Fibroblast of the conjunctiva (primary cell): ENCODE data around the gene ZNF668.
"Not testable (repeated sequence)": the region's sequence is repeated elsewhere in the genome, so short reads cannot be mapped to it uniquely, and the experiment has no call there.

Experiments used
- DNase-seq: peaks from one replicate; pipeline ENCODE4 v3.0.0-alpha.2; 2010; ENCODE audit warnings: low read depth

The ZNF668 gene

DNA sequence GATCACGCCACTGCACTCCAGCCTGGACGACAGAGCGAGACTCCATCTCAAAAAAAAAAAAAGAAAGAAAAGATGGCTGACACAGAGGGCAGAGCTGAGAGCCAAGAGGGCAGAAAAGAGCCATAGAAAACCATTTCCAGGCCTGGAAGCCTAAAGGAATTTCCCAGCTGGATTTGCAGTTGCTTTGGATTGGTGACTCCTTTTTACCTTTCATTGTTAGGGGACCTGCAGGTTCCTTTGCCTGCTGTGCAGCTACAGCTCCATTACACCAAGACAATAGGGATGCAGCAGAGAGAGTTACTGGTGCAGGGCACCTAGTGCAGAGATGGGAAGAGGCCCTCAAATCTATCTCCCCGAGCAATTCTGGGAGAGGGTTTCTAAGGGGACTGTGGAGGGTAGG lies 18.4 kb downstream of the ZNF668 start:
- DNase-seq = no peak

DNA sequence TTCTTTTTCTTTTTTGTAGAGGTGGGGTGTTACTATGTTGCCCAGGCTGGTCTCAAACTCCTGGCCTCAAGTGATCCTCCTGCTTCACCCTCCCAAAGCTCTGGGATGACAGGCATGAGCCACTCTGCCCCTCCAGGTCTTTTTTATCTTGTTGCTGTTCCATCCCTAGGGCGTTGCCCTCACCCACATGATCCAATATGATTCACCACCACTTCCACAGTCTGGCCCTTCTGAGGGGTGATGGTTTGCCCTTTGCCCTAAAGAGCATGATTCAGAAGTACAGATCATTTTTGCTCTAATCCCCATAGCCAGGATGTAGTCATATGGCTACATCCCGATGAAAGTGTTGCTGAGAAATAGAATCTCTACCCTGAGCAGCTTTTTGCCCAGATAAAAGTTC lies 21.9 kb downstream of the ZNF668 start:
- peak; percentile 93 for DNase-seq

DNA sequence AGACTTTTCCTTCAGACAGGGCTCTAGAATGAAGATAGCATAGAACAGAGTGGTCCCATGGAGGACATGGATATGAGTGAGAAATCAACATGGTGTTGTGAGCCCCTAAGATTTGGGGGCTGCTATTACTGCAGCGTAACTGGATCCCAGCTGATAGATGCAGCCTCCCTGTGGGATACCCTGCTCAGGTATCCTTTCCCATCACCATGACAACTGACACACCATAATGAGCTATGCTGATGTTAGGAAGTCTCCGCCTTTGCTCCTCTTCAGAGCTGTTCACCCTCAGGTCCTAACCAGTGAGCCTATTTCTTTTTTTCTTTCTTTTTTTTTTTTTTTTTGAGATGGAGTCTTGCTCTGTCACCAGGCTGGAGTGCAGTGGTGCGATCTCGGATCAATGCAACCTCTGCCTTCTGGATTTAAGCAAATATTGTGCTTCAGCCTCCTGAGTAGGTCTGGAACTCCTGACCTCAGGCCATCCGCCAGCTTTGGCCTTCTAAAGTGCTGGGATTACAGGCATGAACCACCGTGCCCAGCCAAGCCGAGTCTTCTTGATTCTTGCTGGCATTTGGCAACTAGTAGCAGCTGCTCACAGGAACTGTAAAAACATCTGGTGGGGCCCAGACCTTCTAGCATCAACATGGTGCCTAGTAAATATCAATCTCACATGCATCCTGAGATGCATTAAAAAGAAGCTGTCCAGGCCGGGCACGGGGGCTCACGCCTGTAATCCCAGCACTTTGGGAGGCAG lies 23.6 kb downstream of the ZNF668 start:
- DNase-seq = no peak

DNA sequence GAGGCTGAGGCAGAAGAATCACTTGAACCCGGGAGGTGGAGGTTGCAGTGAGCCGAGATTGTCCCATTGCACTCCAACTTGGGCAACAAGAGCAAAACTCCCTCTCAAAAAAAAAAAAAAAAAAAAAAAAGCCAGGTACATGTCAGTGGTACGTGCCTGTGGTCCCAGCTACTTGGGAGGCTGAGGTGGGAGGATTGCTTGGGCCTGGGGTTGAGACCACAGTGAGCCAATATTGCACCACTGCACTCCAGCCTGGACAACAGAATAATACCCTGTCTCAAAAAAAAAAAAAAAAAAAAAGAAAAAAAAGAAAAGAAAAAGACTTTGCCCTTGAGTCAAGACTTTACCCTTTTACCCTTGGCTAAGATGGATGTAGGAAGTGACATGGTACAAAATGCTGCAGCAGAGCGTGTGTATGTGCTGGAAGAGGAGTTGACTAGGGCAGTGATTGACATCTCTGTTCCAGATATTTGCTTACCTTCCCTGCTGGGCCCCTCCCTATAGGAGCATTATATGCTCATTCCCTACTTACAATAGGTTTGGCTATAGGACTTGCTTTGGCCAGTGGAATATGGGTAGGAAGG lies 30.1 kb downstream of the ZNF668 start:
- DNase-seq = no peak

GRCh38 chr16:31043352-31043751 lies 30.7 kb downstream of the ZNF668 start:
- no peak for DNase-seq

DNA sequence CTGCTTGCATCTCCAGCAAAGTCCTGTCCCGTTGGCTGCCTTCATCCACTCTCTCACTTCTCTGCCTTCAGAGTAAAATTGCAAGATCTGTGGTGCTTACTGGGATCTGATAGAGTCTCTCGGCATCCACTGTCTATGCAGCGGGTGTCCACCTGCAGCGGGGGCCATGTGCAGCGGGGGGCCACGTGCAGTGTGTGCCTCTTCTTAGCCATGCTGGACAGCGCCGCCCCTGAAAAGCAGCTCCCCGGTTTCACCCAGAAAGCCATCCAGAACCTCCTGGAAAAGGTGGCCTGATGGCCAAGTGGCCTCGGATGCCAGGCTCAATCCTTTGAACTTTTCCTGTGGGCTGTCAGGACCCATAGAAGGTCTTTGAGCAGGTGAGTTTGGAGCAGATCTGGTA lies 31.2 kb downstream of the ZNF668 start:
- no peak for DNase-seq

GRCh38 chr16:31038993-31039392 lies 35.0 kb downstream of the ZNF668 start:
- DNase-seq = no peak

DNA sequence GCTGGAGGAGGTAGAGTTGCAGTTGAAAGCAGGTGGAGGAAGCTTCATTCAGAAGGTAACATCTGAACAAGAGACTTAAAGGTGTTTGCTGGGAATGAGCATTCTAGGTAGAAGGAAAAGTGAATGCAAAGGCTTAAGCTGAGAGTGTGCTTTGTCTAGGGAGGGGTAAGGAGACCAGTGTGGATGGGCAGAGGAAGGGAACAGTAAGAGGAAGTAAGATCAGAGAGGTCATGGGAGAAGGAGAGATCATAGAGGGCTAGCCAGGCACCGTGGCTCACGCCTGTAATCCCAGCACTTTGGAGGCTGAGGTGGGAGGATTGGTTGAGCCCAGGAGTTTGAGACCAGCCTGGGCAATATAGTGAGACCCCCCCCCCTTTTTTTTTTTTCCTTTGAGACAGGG lies 37.3 kb downstream of the ZNF668 start:
- DNase-seq = no peak

GRCh38 chr16:31033709-31034492 lies 40.1 kb downstream of the ZNF668 start:
- peak; percentile 64 for DNase-seq

DNA sequence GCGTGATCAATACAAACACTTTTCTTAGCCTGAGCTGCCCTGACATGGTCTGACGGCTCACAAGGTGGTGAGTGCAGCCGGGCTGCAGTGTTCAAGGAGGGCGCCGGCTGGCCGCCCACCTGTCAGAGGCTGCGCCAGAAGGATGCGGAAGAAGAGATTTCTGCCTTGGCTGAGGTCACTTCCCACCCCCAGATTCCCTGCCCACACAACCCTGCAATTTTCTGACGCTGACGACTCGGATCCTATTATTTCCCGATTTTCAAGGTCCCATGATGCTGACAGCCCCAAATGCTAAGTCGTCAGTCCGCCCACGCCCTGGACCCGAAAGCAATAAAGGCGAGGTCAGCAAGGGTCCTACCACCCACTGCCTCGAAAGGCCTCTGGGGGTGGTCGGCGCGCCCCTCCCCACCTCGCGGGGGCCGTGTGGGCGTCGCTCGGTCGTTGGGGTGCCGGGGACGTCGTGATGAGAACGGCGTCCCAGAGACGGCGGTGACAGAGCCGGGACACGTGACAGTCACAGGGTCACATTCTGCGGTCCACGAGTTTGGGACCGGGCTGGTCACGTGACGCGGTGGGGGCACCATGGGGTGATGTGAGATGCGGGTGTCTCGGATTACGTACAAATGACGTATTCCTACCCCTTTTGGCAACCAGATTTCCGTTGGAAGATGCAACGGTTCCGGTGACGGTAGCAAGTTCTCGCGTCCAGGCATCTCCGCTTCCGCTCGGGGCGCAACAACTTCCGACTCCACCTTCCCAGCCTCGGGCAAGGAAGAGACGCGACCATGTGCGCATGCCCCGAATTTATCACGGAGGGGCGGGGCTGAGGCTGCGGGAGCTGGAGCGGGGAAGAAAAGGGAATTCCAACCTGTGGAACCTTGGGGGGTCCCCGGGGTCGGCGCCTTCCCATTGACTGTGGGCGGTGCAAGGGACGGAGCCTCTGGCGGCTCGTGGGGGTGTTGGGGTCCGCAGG lies 41.0 kb downstream of the ZNF668 start, which contains the start of gene STX4:
STX4 (plus strand) TSS at position 823 of the 973 bp plus-strand sequence. CDS start 248 bp downstream, outside the sequence.
- peak; percentile 95 for DNase-seq

- no peak for DNase-seq
Observed at GRCh38 chr16:31031276-31031675, 42.8 kb downstream of the ZNF668 start.

- DNase-seq = no peak
Observed at GRCh38 chr16:31029272-31029671, 44.8 kb downstream of the ZNF668 start.

DNA sequence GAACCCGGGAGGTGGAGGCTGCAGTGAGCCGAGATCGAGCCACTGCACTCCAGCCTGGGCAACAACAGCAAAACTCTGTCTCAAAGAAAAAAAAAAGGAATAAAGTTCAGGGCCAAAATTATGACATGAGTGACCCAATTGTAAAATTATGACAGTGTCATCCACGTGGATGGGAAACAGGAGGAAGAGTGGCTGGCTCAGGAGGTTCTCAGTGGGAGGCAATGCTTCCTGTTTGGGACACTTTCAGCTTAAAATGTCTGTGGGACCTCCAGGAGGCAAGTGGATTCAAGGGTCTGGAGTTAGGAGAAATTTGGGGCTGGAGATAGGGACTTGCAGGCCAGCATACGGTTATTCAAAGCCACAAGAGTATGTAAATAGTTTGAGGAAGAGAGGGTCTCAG lies 48.7 kb downstream of the ZNF668 start:
- no peak for DNase-seq

DNA sequence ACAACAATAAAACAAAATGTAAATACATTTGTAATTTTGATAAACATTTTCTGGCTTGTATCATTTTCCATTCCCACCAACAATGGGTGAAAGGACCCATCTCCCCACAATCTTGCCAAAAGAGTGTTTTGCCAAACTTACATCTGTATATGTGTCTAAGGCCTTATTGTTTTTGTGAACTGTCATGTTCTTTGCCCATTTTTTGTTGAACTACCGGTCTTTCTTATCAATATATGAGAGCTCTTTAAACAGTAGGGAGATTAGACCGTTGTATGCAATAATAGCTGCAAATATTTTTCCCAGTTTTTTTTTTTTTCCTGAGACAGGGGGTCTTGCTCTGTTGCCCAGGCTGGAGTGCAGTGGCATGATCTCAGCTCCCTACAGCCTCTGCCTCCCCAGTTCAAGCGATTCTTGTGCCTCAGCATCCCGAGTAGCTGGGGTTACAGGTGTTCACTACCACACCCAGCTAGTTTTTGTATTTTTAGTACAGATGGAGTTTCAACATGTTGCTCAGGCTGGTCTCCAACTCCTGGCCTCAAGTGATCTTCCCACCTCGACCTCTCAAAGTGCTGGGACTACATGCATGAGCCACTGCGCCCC lies 50.3 kb downstream of the ZNF668 start:
- DNase-seq = no peak

DNA sequence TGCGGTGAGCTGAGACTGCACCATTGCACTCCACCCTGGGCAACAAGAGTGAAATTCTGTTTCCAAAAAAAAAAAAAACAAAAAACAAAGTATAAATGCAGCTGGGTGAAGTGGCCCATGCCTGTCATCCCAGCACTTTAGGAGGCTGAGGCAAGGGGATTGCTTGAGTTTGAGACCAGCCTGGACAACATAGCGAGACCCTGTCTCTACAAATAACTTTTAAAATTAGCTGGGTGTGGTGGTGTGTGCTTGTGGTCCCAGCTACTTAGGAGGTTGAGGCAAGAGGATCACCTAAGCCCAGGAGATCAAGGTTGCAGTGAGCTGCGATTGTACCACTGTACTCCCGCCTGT lies 50.8 kb downstream of the ZNF668 start:
- DNase-seq = no peak

GRCh38 chr16:31022544-31023251 lies 51.3 kb downstream of the ZNF668 start:
- DNase-seq = no peak

DNA sequence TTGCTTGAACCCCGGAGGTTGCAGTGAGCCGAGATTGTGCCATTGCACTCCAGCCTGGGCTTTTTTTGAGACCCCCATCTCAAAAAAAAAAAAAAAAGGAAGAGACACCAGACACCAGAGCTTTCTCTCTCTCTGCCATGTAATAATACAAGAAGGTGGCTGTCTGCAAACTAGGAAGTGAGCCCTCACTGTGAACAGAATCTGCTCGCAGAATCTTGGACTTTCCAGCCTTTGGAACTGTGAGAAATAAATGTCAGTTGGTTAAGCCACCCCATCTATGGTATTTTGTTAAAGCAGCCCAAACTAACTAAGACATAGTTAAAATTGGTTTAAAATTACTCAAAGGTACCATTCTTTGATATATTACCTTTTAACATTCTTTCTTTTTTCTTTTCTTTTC lies 53.5 kb downstream of the ZNF668 start:
- no peak for DNase-seq

DNA sequence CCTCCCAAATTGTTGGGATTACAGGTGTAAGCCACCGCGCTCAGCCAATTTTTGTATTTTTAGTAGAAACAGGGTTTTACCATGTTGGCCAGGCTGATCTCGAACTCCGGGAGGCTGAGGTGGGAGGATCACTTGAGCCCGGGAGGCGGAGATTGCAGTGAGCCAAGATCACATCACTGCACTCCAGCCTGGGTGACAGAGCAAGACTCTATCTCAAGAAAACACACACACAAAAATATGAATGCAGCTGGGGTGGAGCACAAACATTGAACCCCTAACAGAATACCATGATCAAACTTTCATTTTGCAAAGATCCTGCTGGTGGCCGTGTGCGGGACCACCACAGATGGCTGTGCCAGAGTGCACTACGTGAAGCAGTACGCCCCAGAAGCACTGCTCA lies 56.3 kb downstream of the ZNF668 start:
- DNase-seq = not testable (repeated sequence)

- DNase-seq = no peak
Observed at GRCh38 chr16:31016018-31016417, 58.0 kb downstream of the ZNF668 start.

DNA sequence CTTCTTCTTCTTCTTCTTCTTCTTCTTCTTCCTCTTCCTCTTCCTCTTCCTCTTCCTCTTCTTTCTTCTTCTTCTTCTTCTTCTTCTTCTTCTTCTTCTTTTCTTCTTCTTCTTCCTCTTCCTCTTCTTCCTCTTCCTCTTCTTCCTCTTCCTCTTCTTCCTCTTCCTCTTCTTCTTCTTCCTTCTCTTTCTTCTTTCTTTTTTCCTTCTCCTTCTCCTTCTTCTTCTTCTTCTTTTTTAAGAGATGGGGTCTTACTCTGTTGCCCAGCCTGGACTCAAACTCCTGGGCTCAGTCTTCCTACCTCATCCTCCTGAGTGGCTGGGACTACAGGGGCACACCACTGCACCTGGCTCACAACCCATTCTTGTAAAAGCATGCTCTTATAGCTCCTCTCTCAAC lies 60.7 kb downstream of the ZNF668 start:
- not testable (repeated sequence) for DNase-seq

GRCh38 chr16:31011815-31012214 lies 62.2 kb downstream of the ZNF668 start:
- DNase-seq = not testable (repeated sequence)
